Transverse colon (tissue), 4 donors: ENCODE data around the gene ADM2.

Source experiments
- CTCF ChIP-seq, 5 experiments: fragments of 200-600 bp in 3 of 5; fragments of 450-650 bp in 2 of 5; sonication (generic) in 3 of 5; IDR thresholded peaks; 1 replicate in 2 of 5; 2 replicates in 3 of 5; pipeline ENCODE4 v1.5.1; 2016 to 2017; ENCODE audit warnings: antibody characterized with exemption in 5 of 5, inconsistent platforms in 3 of 5, mild to moderate bottlenecking in 2 of 5, moderate library complexity in 1 of 5
- EP300 ChIP-seq: sonication (generic); formaldehyde crosslinking; IDR thresholded peaks from one replicate; pipeline ENCODE4 v1.6.1; 2017; ENCODE audit warnings: antibody characterized with exemption, low read depth
- POLR2A ChIP-seq: fragments of 450-650 bp; IDR thresholded peaks from one replicate; pipeline ENCODE4 v1.6.1; 2016; ENCODE audit warnings: antibody characterized with exemption, mild to moderate bottlenecking, moderate library complexity
- POLR2AphosphoS5 ChIP-seq, 3 donors: sonication (generic); formaldehyde crosslinking; IDR thresholded peaks; one replicate each; pipeline ENCODE4 v1.6.1; 2016; ENCODE audit warnings: antibody characterized with exemption in 3 of 3

GRCh38 chr22:50490531-50491308 lies 9.4 kb downstream of the ADM2 start:
- no peak for TF ChIP-seq CTCF (IDR thresholded peaks at IDR 0.05)
- no peak for TF ChIP-seq POLR2AphosphoS5 (IDR thresholded peaks at IDR 0.05)
- TF ChIP-seq POLR2A: no peak
- TF ChIP-seq EP300: no peak
